ENCODE data around the gene MBTPS1.

MBTPS1 gene

GRCh38 chr16:84013787-84014569 lies 102.8 kb downstream of the MBTPS1 start:
- no peak for DNase-seq (ENCODE audit: low spot score)
- no peak overlapping the region for H3K27ac ChIP-seq
- TF ChIP-seq, protein P1, sequence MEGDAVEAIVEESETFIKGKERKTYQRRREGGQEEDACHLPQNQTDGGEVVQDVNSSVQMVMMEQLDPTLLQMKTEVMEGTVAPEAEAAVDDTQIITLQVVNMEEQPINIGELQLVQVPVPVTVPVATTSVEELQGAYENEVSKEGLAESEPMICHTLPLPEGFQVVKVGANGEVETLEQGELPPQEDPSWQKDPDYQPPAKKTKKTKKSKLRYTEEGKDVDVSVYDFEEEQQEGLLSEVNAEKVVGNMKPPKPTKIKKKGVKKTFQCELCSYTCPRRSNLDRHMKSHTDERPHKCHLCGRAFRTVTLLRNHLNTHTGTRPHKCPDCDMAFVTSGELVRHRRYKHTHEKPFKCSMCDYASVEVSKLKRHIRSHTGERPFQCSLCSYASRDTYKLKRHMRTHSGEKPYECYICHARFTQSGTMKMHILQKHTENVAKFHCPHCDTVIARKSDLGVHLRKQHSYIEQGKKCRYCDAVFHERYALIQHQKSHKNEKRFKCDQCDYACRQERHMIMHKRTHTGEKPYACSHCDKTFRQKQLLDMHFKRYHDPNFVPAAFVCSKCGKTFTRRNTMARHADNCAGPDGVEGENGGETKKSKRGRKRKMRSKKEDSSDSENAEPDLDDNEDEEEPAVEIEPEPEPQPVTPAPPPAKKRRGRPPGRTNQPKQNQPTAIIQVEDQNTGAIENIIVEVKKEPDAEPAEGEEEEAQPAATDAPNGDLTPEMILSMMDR (IDR thresholded peaks at IDR 0.05) = no peak
- no peak overlapping the region for H3K4me3 ChIP-seq

DNA sequence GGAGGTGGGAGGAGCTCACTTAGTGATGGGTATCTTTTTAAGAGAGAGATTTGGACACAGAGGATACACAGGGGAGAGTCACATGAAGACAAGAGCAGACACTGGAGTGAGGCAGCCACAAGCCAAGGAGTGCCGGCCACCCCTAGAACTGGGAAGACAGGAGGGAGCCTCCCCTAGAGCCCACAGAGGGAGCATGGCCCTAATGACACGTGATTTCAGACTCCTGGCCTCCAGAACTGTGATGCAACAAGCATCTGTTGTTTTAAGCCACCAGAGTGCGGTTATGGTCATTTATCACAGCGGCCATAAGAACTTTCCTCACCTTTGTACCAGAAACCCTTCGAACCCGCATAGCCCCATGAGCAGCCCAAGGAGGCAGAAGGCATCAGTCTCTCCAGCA lies 107.5 kb downstream of the MBTPS1 start:
- no peak for DNase-seq (ENCODE audit: low spot score)
- TF ChIP-seq, protein P1 (IDR thresholded peaks at IDR 0.05) = no peak
- Histone ChIP-seq H3K27ac (no peak overlapping the region), H3K4me3 (no peak overlapping the region)

DNA sequence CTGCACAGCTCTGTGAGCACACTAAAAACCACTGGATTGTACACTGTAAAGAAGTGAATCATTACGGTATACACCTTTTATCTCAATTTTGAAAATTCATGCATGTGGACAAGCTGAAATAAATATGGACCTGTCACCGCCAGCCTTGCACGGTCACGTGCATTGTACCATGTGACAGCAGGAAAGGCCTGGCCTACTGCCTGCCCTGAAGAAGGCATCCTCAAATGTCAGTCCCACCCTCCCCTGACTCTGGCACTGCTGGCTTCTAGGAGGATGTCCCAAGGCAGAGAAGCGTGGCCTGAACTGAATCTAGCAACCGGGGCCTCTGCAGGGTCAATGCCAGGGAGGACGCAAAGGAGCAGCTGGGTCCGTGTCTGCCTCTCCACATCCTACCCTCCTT lies 108.8 kb downstream of the MBTPS1 start:
- no peak overlapping the region for H3K4me3 ChIP-seq
- TF ChIP-seq, protein P1 (IDR thresholded peaks at IDR 0.05) = no peak
- no peak for DNase-seq (ENCODE audit: low spot score)
- H3K27ac ChIP-seq = no peak overlapping the region

- no peak overlapping the region for H3K4me3 ChIP-seq
- no peak for DNase-seq (ENCODE audit: low spot score)
- TF ChIP-seq, protein P1 (IDR thresholded peaks at IDR 0.05) = no peak
- no peak overlapping the region for H3K27ac ChIP-seq
Measured at GRCh38 chr16:84007520-84007919, 109.2 kb downstream of the MBTPS1 start.

GRCh38 chr16:84005391-84005790 lies 111.4 kb downstream of the MBTPS1 start:
- TF ChIP-seq, protein P1 (IDR thresholded peaks at IDR 0.05) = no peak
- Histone ChIP-seq H3K27ac (no peak overlapping the region), H3K4me3 (no peak overlapping the region)
- DNase-seq (ENCODE audit: low spot score) = no peak

DNA sequence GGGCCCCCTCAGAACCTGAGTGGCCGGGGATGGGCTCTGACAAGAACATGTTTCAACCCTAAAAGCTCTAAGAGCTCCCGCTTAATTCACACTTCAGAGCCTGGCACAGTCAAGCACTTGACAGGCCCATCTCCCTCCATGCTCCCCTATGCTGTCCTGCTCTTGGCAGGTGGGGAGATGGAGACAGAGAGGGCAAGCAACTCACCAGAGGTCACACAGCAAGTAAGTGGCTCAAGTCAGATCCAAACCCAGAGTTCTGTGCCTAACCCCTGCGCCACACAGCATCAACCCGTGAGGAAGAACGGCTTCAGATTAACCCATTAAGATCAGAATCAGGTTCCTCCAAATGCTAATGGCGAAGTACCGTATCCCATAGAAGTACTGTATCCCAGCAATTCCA lies 112.3 kb downstream of the MBTPS1 start:
- Histone ChIP-seq H3K4me3 (no peak overlapping the region), H3K27ac (no peak overlapping the region)
- no peak for DNase-seq (ENCODE audit: low spot score)
- TF ChIP-seq, protein P1 (IDR thresholded peaks at IDR 0.05) = no peak
